ENCODE results near the gene EPN3.

DNA sequence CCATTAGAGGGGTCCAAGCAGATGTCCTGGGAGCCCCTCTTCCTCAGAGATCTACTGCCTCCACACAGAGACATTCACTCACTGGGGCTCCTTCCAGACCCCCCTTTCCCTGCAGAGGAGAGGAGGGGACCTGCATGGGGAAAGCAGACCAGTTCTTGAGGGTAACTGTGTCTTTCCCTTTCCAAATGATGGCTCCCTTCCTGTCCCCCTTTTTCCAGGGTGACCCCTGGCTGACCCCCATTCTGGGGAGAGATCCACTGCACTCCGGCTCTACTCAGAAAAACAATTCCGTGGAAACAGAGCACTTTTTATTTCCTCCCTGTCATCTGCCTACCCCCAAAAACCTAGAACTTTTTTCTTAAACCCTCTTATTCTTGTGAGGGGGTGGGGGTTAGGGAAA lies 34.4 kb downstream of the EPN3 start:
- TF ChIP-seq, protein P1, sequence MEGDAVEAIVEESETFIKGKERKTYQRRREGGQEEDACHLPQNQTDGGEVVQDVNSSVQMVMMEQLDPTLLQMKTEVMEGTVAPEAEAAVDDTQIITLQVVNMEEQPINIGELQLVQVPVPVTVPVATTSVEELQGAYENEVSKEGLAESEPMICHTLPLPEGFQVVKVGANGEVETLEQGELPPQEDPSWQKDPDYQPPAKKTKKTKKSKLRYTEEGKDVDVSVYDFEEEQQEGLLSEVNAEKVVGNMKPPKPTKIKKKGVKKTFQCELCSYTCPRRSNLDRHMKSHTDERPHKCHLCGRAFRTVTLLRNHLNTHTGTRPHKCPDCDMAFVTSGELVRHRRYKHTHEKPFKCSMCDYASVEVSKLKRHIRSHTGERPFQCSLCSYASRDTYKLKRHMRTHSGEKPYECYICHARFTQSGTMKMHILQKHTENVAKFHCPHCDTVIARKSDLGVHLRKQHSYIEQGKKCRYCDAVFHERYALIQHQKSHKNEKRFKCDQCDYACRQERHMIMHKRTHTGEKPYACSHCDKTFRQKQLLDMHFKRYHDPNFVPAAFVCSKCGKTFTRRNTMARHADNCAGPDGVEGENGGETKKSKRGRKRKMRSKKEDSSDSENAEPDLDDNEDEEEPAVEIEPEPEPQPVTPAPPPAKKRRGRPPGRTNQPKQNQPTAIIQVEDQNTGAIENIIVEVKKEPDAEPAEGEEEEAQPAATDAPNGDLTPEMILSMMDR (conservative IDR thresholded peaks at IDR 0.05; ENCODE audit: low read depth in 2 of 2) = no peak
- TF ChIP-seq, protein P2, sequence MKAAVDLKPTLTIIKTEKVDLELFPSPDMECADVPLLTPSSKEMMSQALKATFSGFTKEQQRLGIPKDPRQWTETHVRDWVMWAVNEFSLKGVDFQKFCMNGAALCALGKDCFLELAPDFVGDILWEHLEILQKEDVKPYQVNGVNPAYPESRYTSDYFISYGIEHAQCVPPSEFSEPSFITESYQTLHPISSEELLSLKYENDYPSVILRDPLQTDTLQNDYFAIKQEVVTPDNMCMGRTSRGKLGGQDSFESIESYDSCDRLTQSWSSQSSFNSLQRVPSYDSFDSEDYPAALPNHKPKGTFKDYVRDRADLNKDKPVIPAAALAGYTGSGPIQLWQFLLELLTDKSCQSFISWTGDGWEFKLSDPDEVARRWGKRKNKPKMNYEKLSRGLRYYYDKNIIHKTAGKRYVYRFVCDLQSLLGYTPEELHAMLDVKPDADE (IDR thresholded peaks at IDR 0.05) = no peak
- TF ChIP-seq ZNF114 (CRISPR knock-in tag; IDR thresholded peaks at IDR 0.05) = no peak
- TF ChIP-seq ZNF331 (CRISPR knock-in tag; IDR thresholded peaks at IDR 0.05; ENCODE audit: low read depth) = no peak
- TF ChIP-seq EZH2 (IDR thresholded peaks at IDR 0.05; ENCODE audit: low read depth, unreplicated experiment) = no peak
- no peak for TF ChIP-seq POLR2AphosphoS5 (IDR thresholded peaks at IDR 0.05; ENCODE audit: low read depth)
- no peak for TF ChIP-seq JUNB (IDR thresholded peaks at IDR 0.05; ENCODE audit: unreplicated experiment)
- TF ChIP-seq, protein P3, sequence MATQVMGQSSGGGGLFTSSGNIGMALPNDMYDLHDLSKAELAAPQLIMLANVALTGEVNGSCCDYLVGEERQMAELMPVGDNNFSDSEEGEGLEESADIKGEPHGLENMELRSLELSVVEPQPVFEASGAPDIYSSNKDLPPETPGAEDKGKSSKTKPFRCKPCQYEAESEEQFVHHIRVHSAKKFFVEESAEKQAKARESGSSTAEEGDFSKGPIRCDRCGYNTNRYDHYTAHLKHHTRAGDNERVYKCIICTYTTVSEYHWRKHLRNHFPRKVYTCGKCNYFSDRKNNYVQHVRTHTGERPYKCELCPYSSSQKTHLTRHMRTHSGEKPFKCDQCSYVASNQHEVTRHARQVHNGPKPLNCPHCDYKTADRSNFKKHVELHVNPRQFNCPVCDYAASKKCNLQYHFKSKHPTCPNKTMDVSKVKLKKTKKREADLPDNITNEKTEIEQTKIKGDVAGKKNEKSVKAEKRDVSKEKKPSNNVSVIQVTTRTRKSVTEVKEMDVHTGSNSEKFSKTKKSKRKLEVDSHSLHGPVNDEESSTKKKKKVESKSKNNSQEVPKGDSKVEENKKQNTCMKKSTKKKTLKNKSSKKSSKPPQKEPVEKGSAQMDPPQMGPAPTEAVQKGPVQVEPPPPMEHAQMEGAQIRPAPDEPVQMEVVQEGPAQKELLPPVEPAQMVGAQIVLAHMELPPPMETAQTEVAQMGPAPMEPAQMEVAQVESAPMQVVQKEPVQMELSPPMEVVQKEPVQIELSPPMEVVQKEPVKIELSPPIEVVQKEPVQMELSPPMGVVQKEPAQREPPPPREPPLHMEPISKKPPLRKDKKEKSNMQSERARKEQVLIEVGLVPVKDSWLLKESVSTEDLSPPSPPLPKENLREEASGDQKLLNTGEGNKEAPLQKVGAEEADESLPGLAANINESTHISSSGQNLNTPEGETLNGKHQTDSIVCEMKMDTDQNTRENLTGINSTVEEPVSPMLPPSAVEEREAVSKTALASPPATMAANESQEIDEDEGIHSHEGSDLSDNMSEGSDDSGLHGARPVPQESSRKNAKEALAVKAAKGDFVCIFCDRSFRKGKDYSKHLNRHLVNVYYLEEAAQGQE (IDR thresholded peaks at IDR 0.05; ENCODE audit: unreplicated experiment) = no peak
- TF ChIP-seq EZH2phosphoT487 (IDR thresholded peaks at IDR 0.05; ENCODE audit: unreplicated experiment) = no peak
- TF ChIP-seq NANOG (IDR thresholded peaks at IDR 0.05; ENCODE audit: borderline replicate concordance) = no peak
- no peak for TF ChIP-seq CREB1 (CRISPR knock-in tag; IDR thresholded peaks at IDR 0.05; ENCODE audit: low read depth)
